Endodermal cell (in vitro differentiated cells): ENCODE measurements around the gene PRMT7. TPM values are rescaled to one million over a fixed set of nuclear protein-coding genes. Genes with fewer than 3 reads are reported as not detected.

Experiments used
- DNase-seq: peaks from one replicate; pipeline ENCODE4 v3.0.0-alpha.2; 2017
- H3K27ac ChIP-seq: 2 replicates; pipeline ENCODE4 v1.5.1; 2013; ENCODE audit warnings: mild to moderate bottlenecking, low read depth, low read length, moderate library complexity
- H3K27me3 ChIP-seq: 2 replicates; pipeline ENCODE4 v1.6.1; 2013; ENCODE audit warnings: mild to moderate bottlenecking, low read length, moderate library complexity; ENCODE audit not compliant: insufficient read depth, control insufficient read depth, poor library complexity, severe bottlenecking
- H3K36me3 ChIP-seq: 2 replicates; pipeline ENCODE4 v1.7.0; 2013; ENCODE audit warnings: mild to moderate bottlenecking, low read length, moderate library complexity; ENCODE audit not compliant: control insufficient read depth, insufficient read depth
- H3K4me1 ChIP-seq: one replicate; pipeline ENCODE4 v1.7.0; 2013; ENCODE audit warnings: low read length; ENCODE audit not compliant: control insufficient read depth, insufficient read depth
- H3K4me3 ChIP-seq: 2 replicates; pipeline ENCODE4 v1.5.1; 2013; ENCODE audit warnings: mild to moderate bottlenecking, low read length, moderate library complexity
- H3K9ac ChIP-seq: 2 replicates; pipeline ENCODE4 v1.6.1; 2013; ENCODE audit warnings: mild to moderate bottlenecking, low read length, moderate library complexity; ENCODE audit not compliant: poor library complexity, severe bottlenecking; ENCODE audit errors: extremely low read depth
- H3K9me3 ChIP-seq: 2 replicates; pipeline ENCODE4 v1.6.1; 2013; ENCODE audit warnings: mild to moderate bottlenecking, low read length, moderate library complexity; ENCODE audit not compliant: control insufficient read depth
- H3K27ac Mint-ChIP-seq: 2 replicates; pipeline ENCODE4 v1.8.0; 2020; ENCODE audit warnings: mixed read lengths
- H3K27me3 Mint-ChIP-seq: 2 replicates; pipeline ENCODE4 v1.8.0; 2021; ENCODE audit warnings: mild to moderate bottlenecking, mixed read lengths; ENCODE audit not compliant: insufficient read depth
- H3K36me3 Mint-ChIP-seq: 2 replicates; pipeline ENCODE4 v1.8.0; 2020; ENCODE audit warnings: low read depth, mixed read lengths
- H3K4me1 Mint-ChIP-seq: 2 replicates; pipeline ENCODE4 v1.8.0; 2020; ENCODE audit warnings: mixed read lengths
- H3K4me3 Mint-ChIP-seq: 2 replicates; pipeline ENCODE4 v1.8.0; 2020; ENCODE audit warnings: mild to moderate bottlenecking, moderate library complexity, mixed read lengths
- H3K9me3 Mint-ChIP-seq: 2 replicates; pipeline ENCODE4 v1.8.0; 2020; ENCODE audit warnings: mild to moderate bottlenecking, mixed read lengths
- WGBS, 2 experiments: methylation state at CpG; one replicate each; pipeline versions ENCODE4 v1.1.5 to v1.1.7; 2013; ENCODE audit warnings: missing lambda C conversion rate in 2 of 2, mixed read lengths in 1 of 2; ENCODE audit not compliant: insufficient coverage in 1 of 2, insufficient read length in 1 of 2; 5-methylcytosine and 5-hydroxymethylcytosine counted together
- total RNA-seq, 2 donors: library from RNA; stranded (reverse); fragmentation: NEBNext Ultra II Directional in 1 of 2; extraction: Animal tissue kit (Norgen Biotek cat#: 25700) in 1 of 2; gene quantifications; 2 replicates in 1 of 2; 3 replicates in 1 of 2; pipeline ENCODE4 v1.2.1, GENCODE V29; 2021
- TF ChIP-seq, protein P1 (sequence below): fragments of 200-600 bp; sonication (generic); conservative IDR thresholded peaks from 2 replicates; pipeline ENCODE4 v1.5.0; 2021; ENCODE audit warnings: antibody characterized with exemption, mild to moderate bottlenecking

Gene PRMT7
- total RNA-seq, 2 donors from 2014 or later: 63.9 to 68.5 TPM

GRCh38 chr16:68402748-68403040 is 91.9 kb downstream of the PRMT7 start:
- Histone ChIP-seq H3K27me3 (no peaks in the 10 kb centered on the region), H3K4me1 (peaks cover 6% of the 10 kb centered on the region), H3K9ac (no peak overlapping the region), H3K9me3 (no peaks in the 10 kb centered on the region), H3K27ac (no peak overlapping the region), H3K36me3 (no peaks in the 10 kb centered on the region), H3K4me3 (no peak overlapping the region)
- Mint-ChIP-seq H3K27ac (no peak overlapping the region), H3K4me3 (no peak overlapping the region), H3K4me1 (peaks cover 10% of the 10 kb centered on the region), H3K27me3 (no peaks in the 10 kb centered on the region), H3K36me3 (no peaks in the 10 kb centered on the region), H3K9me3 (no peaks in the 10 kb centered on the region)
- WGBS, 2 experiments: 82 to 88% methylated on average over 2 to 3 of the region's 3 CpGs
- peak; percentile 48 for DNase-seq
- TF ChIP-seq, protein P1, sequence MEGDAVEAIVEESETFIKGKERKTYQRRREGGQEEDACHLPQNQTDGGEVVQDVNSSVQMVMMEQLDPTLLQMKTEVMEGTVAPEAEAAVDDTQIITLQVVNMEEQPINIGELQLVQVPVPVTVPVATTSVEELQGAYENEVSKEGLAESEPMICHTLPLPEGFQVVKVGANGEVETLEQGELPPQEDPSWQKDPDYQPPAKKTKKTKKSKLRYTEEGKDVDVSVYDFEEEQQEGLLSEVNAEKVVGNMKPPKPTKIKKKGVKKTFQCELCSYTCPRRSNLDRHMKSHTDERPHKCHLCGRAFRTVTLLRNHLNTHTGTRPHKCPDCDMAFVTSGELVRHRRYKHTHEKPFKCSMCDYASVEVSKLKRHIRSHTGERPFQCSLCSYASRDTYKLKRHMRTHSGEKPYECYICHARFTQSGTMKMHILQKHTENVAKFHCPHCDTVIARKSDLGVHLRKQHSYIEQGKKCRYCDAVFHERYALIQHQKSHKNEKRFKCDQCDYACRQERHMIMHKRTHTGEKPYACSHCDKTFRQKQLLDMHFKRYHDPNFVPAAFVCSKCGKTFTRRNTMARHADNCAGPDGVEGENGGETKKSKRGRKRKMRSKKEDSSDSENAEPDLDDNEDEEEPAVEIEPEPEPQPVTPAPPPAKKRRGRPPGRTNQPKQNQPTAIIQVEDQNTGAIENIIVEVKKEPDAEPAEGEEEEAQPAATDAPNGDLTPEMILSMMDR: no peak

DNA sequence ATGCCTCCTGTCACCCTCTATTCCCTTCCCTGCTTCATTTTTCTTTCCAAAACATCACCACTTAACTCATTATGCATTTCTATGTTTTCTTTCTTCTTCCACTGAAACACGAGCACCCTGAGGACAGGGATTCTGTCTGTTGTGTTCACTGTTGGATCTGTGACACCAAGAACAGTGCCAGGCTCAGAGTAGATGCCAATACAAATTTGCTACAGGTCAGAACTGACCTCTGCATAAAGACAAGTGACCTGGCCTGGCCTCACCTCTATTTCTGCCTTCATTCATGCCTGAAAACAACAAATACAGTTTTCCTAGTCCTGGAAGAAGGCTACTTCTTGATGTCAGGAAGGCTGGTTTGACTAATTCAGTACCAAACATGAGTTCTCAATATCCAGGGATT is 92.4 kb downstream of the PRMT7 start:
- TF ChIP-seq, protein P1: no peak
- Histone ChIP-seq H3K9ac (no peak overlapping the region), H3K27ac (no peak overlapping the region), H3K27me3 (no peaks in the 10 kb centered on the region), H3K4me1 (peaks cover 6% of the 10 kb centered on the region), H3K4me3 (no peak overlapping the region), H3K9me3 (no peaks in the 10 kb centered on the region), H3K36me3 (no peaks in the 10 kb centered on the region)
- H3K4me1 Mint-ChIP-seq: peaks cover 9% of the 10 kb centered on the region
- no peak for DNase-seq
- no peak overlapping the region for H3K4me3 Mint-ChIP-seq
- H3K27me3 Mint-ChIP-seq: no peaks in the 10 kb centered on the region
- H3K9me3 Mint-ChIP-seq: no peaks in the 10 kb centered on the region
- WGBS, 2 experiments: 85 to 100% methylated on average over 1 of the region's 1 CpG
- no peaks in the 10 kb centered on the region for H3K36me3 Mint-ChIP-seq
- H3K27ac Mint-ChIP-seq: no peak overlapping the region

DNA sequence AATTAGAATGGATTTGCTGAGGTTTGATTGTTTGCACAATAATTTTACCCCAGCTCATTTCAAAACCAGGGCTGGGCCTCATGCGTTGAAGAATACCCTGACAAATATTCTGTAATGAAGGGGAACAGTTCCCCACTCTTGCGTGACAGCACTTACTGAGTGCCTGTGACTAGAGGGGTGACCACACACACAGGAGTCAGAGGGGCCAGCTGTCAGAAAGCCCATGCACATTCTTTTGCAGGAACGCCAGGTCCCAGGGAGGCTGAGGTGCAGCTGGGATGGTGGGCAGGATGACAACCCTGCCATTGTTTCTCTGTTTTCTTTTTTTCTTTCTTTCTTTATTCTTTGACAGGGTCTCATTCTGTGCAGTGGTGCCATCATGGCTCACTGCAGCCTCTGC is 92.9 kb downstream of the PRMT7 start:
- no peak overlapping the region for H3K4me3 Mint-ChIP-seq
- H3K36me3 Mint-ChIP-seq: no peaks in the 10 kb centered on the region
- no peaks in the 10 kb centered on the region for H3K9me3 Mint-ChIP-seq
- H3K4me1 ChIP-seq: peaks cover 6% of the 10 kb centered on the region
- no peak overlapping the region for H3K4me3 ChIP-seq
- no peak overlapping the region for H3K27ac Mint-ChIP-seq
- DNase-seq: no peak
- H3K9me3 ChIP-seq: no peaks in the 10 kb centered on the region
- H3K27me3 Mint-ChIP-seq: no peaks in the 10 kb centered on the region
- H3K4me1 Mint-ChIP-seq: peaks cover 13% of the 10 kb centered on the region
- no peak overlapping the region for H3K9ac ChIP-seq
- H3K27me3 ChIP-seq: no peaks in the 10 kb centered on the region
- 83 to 92% methylated on average over 2 to 3 of the region's 3 CpGs for WGBS, 2 experiments
- TF ChIP-seq, protein P1: no peak
- no peak overlapping the region for H3K27ac ChIP-seq
- H3K36me3 ChIP-seq: no peaks in the 10 kb centered on the region
